GM18951 (cell line): Measurements from ENCODE around the gene SLC2A10.

Experiments used
- POLR2A ChIP-seq: IDR thresholded peaks from 4 replicates; pipeline ENCODE4 v1.6.1; 2011; ENCODE audit warnings: mild to moderate bottlenecking; ENCODE audit not compliant: insufficient read length, insufficient read depth; ENCODE audit errors: extremely low read depth
- in situ Hi-C: fragments of 300-500 bp; cut with MboI; formaldehyde crosslinking; loops from one replicate; pipeline ENCODE4 v1.12.0; 2022; ENCODE audit warnings: low sequenced_read_pairs, mixed read lengths, inconsistent platforms; ENCODE audit not compliant: unreplicated experiment

The SLC2A10 gene

DNA sequence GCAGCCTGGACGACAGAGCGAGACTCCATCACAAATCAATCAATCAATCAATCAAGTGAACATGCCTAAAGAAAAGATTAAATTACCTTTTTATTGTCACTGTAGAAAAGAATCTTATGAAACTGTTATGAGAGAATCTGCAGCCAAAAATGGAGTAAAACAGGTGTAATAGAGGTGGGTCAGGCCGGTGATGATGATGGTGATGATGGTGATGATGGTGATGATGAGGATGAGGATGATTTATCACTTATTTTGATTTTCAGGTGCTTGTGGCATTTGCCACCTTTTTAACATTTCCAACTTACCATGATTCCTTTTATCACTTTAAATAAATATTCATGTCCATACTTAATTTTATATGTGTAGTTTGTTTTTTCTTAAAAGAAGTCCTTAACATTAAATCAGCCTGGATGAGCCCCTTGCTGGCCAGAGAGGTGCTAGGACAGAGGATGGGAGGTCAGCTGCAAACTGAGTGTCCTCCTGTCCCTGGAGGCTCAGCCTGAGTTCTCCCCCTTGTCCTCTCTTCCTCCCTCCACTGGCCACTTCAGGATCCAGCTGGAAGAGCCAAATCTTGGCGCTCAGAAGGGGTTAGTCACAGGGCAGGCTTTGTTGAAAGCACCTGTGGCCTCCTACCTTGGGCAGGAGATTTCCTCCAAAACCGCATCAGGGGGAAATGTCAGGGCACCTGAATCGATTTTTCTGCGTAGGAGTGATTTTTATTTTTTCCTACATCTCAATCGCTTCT is 32.6 kb downstream of the SLC2A10 start:
- in situ Hi-C loops = no loop called here

DNA sequence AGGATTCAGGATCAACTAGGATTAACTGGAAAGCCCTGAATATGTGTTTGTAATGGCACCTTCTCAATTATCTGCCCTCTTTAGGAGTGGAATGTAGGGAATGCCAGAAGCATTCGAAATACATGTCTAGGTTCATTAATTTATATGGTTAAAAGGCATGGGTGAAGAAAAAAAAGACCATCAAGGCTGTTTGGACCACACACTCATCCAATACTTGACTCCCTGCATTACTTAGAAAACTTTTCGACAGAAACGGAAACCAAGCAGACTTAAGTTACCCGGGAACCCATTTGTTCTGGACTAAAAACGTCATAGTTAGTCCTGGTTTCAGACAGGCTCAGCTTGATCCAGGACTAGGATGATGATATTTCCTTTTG is 33.2 kb downstream of the SLC2A10 start:
- in situ Hi-C loops = no loop called here
- TF ChIP-seq POLR2A = no peak

More for the DNA sequence above, 32.6 kb downstream of the SLC2A10 start:
- TF ChIP-seq POLR2A = no peak

DNA sequence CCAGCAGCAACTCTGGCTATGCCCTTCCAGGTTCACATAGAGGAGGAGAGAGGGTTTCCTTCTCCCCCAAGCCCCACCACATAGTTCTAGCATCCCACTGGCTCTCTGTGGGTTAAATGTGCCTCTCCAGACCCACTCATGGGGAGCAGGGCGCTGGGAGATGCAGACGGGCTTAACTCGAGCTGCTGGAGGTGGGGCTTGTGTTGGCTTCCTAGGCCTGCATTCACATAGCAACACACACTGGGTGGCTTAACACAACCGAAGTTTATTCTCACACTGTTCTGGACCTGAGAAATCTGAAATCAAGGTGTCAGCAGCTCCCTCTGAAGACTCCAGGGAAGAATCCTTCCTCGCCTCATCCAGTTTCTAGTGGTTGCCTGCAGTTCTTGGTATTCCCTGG is 33.6 kb downstream of the SLC2A10 start:
- in situ Hi-C loops = no loop called here
- TF ChIP-seq POLR2A = no peak

DNA sequence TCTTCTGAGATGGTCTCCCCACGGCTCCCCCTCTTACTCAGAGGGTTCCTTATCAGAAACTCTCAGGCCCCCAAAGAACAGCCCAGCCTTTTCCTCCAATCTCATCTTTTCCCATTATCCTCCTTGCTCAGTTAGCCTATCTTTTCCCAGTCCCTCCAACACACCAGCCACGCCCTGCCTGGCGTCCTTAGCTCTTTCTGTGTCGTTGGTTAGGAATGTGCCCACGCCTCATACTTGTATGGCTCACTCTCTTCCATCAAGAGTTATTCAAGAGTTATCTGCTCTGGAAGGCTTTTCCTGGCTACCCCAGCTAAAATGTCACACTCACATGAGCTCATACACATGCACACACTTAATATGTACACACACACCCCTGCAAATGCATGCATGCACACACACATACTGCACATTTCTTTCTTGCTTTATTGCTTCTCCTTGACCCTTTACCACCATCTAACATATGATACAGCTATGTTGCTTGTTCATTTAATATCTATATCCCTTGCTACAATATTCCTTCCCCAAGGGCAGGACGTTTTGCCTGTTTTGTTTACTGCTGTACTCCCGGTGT is 37.6 kb downstream of the SLC2A10 start:
- in situ Hi-C loops = no loop called here

DNA sequence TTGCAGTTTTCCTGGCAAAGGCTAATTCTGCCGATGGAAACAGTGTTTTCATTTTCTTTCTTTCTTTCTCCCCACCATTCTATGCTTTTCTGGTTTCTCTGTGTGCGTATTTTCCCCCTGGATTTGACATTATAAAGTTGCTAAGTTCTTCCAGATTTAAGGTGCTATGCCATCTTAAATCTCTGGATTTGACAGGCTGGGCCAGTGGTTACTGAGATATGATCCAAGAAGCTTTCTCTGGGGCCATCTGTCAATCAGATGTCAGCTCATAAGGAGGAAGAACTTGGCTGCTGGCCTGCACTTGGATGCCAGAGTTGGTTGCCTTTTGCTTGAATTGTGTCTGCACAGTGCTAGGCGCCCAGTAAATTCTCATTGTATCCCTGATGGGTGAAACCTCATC is 39.7 kb downstream of the SLC2A10 start:
- in situ Hi-C loops = no loop called here
- TF ChIP-seq POLR2A = no peak

More for the DNA sequence above, 37.6 kb downstream of the SLC2A10 start:
- no peak for TF ChIP-seq POLR2A

DNA sequence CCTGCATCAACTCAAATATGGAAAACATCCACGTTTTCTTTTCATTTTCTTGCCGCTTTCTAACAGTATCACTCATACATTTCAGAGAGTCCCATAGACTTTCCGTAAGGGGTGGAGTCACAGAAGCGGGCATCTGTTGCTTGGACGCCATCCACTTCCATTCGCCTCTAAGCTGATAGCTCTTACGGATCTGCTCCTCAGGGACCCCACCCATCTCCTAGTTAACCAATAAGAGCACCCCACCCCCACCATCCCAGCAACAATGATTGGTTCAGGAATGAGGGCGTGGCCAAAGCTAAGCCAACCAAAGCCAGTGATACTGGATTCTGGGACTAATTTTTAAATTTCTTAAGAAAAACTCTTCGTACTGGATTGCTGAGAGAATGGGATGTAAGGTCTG is 42.4 kb downstream of the SLC2A10 start:
- no peak for TF ChIP-seq POLR2A
- in situ Hi-C loops = loop anchor here (10.0 kb wide), 1 partner anchor 653 kb away; no protein-coding TSS in a partner anchor

DNA sequence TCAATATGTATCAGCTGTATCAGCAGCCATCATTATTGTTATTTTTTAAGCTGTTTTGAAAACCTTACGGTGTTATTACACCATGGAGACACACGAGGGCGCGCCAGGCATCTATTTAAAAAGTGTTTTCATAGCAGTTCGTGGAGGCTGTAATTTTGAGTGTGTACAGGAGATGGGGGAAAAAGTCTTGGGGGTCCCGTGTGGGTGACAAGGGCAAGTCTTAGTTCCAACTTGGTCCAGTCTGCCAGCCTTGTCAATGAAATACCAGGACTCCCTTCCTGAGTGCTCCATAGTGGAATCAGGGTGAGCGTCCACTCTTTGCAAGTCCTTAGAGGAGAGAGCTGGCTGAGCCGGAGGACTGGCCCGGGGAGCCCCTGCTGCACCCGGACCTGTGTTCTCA is 43.3 kb downstream of the SLC2A10 start:
- in situ Hi-C loops = loop anchor here (10.0 kb wide), 1 partner anchor 652 kb away; no protein-coding TSS in a partner anchor
- no peak for TF ChIP-seq POLR2A

DNA sequence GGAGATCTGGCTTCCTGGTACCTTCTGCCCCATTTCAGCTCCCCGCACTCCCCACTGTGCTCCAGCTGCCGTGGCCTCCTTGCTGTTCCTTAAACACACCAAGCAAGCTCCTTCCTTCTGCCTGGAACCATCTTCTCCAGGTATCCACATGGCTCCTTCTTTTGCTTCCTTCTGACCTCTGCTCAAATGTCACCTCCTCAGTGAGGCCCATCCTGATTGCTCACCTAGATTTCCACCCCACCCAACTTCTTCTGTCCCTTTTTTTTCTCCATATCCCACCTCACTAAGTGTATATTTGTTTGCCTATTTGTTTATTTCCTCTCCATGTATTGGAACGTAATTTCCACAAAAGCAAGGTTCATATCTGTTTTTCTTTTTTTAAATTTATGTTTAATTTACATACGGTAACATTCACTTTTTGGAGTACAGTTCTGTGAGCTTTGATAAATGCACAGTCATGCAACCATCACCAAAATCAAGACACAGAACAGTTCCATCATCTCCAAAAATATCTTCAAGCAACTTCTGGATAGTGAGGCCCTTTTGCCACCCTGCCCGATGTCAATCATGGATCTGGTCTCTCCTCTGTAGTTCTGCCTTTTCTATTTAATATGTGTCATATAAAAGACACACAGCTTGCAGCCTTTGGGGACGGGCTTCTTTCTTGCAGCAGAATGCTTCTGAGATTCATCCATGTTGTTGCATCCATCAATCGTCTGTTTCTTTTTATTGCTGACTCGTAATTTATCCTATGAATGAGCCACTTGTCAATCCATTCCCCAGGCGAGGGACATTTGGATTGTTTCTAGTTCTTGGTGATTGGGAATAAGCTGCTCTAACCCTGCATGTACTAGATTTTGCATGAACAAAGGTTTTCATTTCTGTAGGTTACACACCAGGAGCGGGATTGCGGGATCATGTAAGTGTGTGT is 46.3 kb downstream of the SLC2A10 start:
- in situ Hi-C loops = loop anchor here (10.0 kb wide), 1 partner anchor 649 kb away; no protein-coding TSS in a partner anchor
- no peak for TF ChIP-seq POLR2A

DNA sequence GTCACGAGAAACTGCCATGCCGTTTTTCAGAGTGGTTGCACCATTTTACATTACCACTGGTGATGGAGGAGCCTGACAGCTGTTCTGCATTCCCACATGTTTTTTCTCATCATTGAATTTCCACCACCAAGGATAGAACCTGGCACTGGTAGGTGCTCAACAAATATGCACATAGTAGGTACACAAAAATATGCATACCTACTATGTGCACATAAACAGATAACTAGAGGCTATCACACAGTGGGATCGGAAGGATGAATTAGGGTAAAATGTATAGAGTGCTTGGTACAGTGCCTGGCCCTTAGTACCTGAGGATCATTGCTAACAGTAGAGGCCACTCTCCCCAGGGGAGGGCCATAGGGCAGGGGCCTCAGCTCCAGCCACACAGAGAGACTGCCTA is 47.0 kb downstream of the SLC2A10 start:
- TF ChIP-seq POLR2A = no peak
- in situ Hi-C loops = loop anchor here (10.0 kb wide), 1 partner anchor 648 kb away; no protein-coding TSS in a partner anchor

DNA sequence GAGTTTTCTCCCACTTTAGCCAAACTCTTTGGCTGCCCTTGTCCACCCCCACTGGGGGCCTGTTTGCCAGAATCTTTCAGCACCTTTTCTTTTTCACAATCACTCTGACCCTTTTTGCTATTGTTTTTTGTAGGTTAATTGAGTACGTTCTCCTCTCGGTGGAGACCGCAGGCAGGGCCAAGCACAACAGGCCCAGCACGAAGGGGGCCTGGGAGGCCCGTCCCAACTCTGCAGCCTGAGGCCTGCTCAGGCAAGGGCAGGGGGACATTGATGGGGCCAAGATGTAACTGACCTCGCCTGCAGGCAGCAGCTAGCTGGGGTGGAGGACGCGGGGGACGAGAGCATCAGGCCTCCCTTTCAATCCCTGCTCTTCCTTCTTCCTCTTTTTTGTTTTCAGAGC is 47.7 kb downstream of the SLC2A10 start:
- TF ChIP-seq POLR2A = no peak
- in situ Hi-C loops = loop anchor here (10.0 kb wide), 1 partner anchor 648 kb away; no protein-coding TSS in a partner anchor

DNA sequence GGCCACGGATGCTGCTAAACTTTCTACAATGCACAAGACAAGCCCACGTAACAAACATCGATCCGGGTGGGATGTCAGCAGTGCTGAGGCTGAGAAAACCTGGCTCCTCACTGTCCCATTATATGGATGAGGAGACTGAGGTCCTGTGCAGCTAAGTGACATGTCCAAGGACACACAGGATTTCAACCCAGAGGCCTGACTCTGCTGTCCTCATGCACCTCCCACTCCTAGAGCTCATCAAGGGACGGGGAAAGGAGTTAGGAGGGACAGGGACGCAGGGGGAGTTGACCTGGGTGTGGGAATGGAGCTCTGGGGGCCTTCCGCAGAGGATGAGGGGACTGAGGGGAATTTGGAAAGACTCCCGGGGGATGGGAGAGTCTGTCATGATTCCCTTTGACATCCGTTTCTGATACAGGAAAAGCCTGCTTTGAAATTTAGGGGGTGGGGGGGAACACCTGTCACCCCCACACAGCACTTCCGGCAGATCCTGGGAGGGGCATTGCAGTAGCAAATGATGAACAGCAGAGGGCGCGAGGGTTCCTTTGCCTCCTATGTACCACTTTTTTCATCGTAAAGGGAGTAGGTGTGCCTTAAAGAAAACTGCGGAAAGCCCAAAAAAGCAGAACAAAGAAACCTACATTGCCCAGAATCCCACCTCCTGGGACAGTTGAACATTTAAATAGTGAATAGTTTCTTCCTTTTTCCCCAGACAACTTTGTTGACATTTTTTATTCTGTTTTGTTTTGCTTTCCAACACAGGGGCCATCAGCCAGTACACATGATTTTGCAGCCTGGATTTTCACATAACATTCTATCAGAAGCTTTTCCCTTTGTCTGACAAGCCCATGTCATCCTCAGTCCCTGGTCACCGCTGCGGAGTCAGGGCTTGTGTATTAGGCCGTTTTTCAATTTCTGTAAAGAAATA is 48.6 kb downstream of the SLC2A10 start:
- no peak for TF ChIP-seq POLR2A
- in situ Hi-C loops = loop anchor here (10.0 kb wide), 1 partner anchor 647 kb away; no protein-coding TSS in a partner anchor
